ENCODE results near the gene SLC25A1. TPM values are rescaled to one million over a fixed set of nuclear protein-coding genes. Genes with fewer than 3 reads are reported as not detected.

SLC25A1 gene
- total RNA-seq, 1 donor from 2014 or later = 50.3 TPM

GRCh38 chr22:19148417-19149046 is 30.0 kb downstream of the SLC25A1 start:
- Histone ChIP-seq H3K9me3 (no peaks in the 10 kb centered on the region), H3K27me3 (ENCODE audit: low read depth) (peaks cover 59% of the 10 kb centered on the region), H3K4me3 (no peak overlapping the region), H3K4me1 (peaks cover 13% of the 10 kb centered on the region), H3K36me3 (no peaks in the 10 kb centered on the region), H3K27ac (no peak overlapping the region)
- DNase-seq = no peak
- ATAC-seq = no peak
- TF ChIP-seq CTCF (IDR thresholded peaks at IDR 0.05) = no peak
- intact Hi-C loops (cut with DNase I) = no loop called here

- Histone ChIP-seq H3K4me1 (peaks cover 18% of the 10 kb centered on the region), H3K9me3 (no peaks in the 10 kb centered on the region), H3K4me3 (no peak overlapping the region), H3K36me3 (peaks cover 5% of the 10 kb centered on the region), H3K27ac (no peak overlapping the region), H3K27me3 (ENCODE audit: low read depth) (peaks cover 49% of the 10 kb centered on the region)
- no peak for TF ChIP-seq CTCF (IDR thresholded peaks at IDR 0.05)
- DNase-seq (no peak), ATAC-seq (no peak)
- intact Hi-C loops (cut with DNase I) = no loop called here
Measured at GRCh38 chr22:19147195-19147780, 31.2 kb downstream of the SLC25A1 start.

GRCh38 chr22:19146215-19146968 is 32.1 kb downstream of the SLC25A1 start:
- peaks cover 40% of the 10 kb centered on the region for H3K27me3 ChIP-seq (ENCODE audit: low read depth)
- no peak overlapping the region for H3K27ac ChIP-seq
- no peak overlapping the region for H3K4me3 ChIP-seq
- DNase-seq (no peak), ATAC-seq (no peak)
- no peak for TF ChIP-seq CTCF (IDR thresholded peaks at IDR 0.05)
- H3K4me1 ChIP-seq = peaks cover 18% of the 10 kb centered on the region
- no peaks in the 10 kb centered on the region for H3K9me3 ChIP-seq
- intact Hi-C loops (cut with DNase I) = no loop called here
- H3K36me3 ChIP-seq = peaks cover 14% of the 10 kb centered on the region

- TF ChIP-seq CTCF (IDR thresholded peaks at IDR 0.05) = no peak
- Histone ChIP-seq H3K9me3 (no peaks in the 10 kb centered on the region), H3K4me3 (peak overlapping the region; percentile 83), H3K36me3 (peaks cover 38% of the 10 kb centered on the region), H3K27ac (peak overlapping the region; percentile 79), H3K27me3 (ENCODE audit: low read depth) (peaks cover 20% of the 10 kb centered on the region), H3K4me1 (peaks cover 12% of the 10 kb centered on the region)
- ATAC-seq (peak in 1 of 2 donors; percentile 27), DNase-seq (no peak)
- intact Hi-C loops (cut with DNase I) = no loop called here
Measured at GRCh38 chr22:19143967-19144400, 34.6 kb downstream of the SLC25A1 start.

- no peak for TF ChIP-seq CTCF (IDR thresholded peaks at IDR 0.05)
- intact Hi-C loops (cut with DNase I) = no loop called here
- Histone ChIP-seq H3K4me1 (peaks cover 11% of the 10 kb centered on the region), H3K4me3 (peak overlapping the region; percentile 83), H3K27ac (no peak overlapping the region), H3K36me3 (peaks cover 45% of the 10 kb centered on the region), H3K27me3 (ENCODE audit: low read depth) (peaks cover 12% of the 10 kb centered on the region), H3K9me3 (no peaks in the 10 kb centered on the region)
- ATAC-seq = no peak
- DNase-seq = no peak
Measured at GRCh38 chr22:19143212-19143611, 35.3 kb downstream of the SLC25A1 start.

Measured in lower lobe of right lung (tissue), 2 donors.